Fibroblast of pulmonary artery (primary cell): ENCODE measurements around the gene MICOS13.
"Not testable (repeated sequence)": the region's sequence is repeated elsewhere in the genome, so short reads cannot be mapped to it uniquely, and the experiment has no call there.

ENCODE experiments used
- DNase-seq: peaks from one replicate; pipeline ENCODE4 v3.0.0-alpha.2; 2010; ENCODE audit warnings: low read depth
- H3K4me3 ChIP-seq: replicated peaks from 2 replicates; pipeline ENCODE4 v1.5.1; 2011; ENCODE audit warnings: low read depth, mild to moderate bottlenecking, control low read depth, low read length, moderate library complexity
- CTCF ChIP-seq: IDR thresholded peaks from 2 replicates; pipeline ENCODE4 v1.5.1; 2011; ENCODE audit warnings: mild to moderate bottlenecking, control low read depth, low read length, inconsistent platforms; ENCODE audit errors: missing control alignments

The MICOS13 gene

GRCh38 chr19:5707576-5708575, 27.6 kb upstream of the MICOS13 start:
- no peak for TF ChIP-seq CTCF
- no peak overlapping the region for H3K4me3 ChIP-seq
- no peak for DNase-seq

DNA sequence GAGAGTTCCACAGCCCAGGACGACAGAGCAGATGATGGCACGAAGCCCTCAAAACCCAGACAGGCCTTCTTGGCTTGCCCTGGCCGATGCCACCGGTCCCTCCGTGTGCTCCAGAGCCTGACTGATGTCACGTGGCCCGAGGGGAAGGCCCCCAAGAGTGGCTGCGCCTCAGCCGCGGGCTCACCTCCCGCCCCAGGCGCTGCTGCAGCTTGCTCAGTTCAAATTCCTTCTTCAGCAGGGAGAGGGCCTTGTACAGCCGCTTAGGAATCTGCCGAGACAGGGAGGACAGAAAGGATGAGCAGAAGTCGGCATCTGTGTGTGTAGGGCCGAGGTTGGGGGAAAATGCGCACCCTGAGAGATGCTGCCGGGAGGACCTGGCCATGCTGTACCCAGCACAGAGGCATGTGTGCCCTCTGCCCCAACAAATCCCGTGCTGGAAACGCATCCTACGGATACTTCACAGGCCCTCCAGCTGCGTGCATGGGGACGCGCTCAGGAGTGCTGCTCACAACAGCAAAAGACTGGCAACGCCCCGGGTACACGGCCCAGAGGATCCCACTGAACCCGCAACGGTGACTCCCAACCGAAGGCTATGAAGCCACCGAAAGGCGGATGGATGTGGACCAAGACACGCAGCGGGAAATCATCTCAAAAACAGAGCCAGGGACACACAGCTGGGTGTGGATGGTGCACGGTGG, 26.7 kb upstream of the MICOS13 start:
- no peak for TF ChIP-seq CTCF
- H3K4me3 ChIP-seq, result no peak overlapping the region
- DNase-seq, result no peak

- no peak overlapping the region for H3K4me3 ChIP-seq
- DNase-seq, result no peak
- no peak for TF ChIP-seq CTCF
These were observed 25.2 kb upstream of the MICOS13 start for GRCh38 chr19:5705552-5705951.

GRCh38 chr19:5703819-5704818, 23.8 kb upstream of the MICOS13 start:
- no peak for DNase-seq
- no peak overlapping the region for H3K4me3 ChIP-seq
- TF ChIP-seq CTCF, result no peak

DNA sequence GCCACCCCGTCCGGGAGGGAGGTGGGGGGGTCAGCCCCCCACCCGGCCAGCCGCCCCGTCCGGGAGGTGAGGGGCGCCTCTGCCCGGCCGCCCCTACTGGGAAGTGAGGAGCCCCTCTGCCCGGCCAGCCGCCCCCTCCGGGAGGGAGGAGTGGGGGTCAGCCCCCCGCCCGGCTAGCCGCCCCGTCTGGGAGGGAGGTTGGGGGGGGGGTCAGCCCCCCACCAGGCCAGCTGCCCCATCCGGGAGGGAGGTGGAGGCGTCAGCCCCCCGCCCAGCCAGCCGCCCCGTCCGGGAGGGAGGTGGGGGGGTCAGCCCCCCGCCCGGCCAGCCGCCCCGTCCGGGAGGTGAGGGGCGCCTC, 21.7 kb upstream of the MICOS13 start:
- H3K4me3 ChIP-seq, DNase-seq: not testable (repeated sequence)

DNA sequence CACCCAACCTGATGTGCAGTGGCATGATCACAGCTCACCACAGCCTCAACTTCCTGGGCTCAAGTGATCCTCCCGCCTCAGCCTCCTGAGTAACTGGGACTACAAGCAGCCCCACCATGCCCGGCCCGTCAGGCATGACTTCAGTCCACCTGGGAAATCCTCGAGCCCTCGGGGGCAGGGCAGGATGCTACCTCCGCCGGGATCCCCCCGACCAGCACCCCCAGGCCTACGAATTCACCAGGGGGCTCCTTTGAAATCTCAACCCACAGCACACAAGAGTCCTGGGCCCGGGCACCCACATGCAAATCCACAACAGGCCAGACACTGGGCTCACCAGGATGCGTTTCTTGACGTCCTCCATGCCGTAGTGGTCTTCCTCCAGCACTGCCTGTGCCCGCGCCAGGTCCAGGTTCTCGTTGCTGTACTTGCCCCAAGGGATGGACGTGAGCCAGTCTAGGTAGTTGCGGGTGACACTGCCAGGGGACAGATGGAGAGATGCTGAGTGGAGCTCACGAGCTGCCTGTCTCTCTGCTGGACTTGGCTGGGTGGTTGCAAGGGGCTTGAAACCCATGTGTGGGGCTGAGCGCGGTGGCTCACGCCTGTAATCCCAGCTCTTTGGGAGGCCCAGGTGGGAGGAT, 20.3 kb upstream of the MICOS13 start:
- TF ChIP-seq CTCF, result no peak
- no peak overlapping the region for H3K4me3 ChIP-seq
- DNase-seq, result no peak
